ENCODE measurements around the gene NINL.
A peak's percentile ranks its signal among the peaks of the same experiment; 100 is the strongest.

Gene NINL

GRCh38 chr20:25454153-25454900 is 131.0 kb downstream of the NINL start:
- no peak for DNase-seq
- intact Hi-C loops (cut with DNase I): no loop called here

- intact Hi-C loops (cut with DNase I): no loop called here
- DNase-seq: no peak
Observed at GRCh38 chr20:25453035-25453810, 132.1 kb downstream of the NINL start.

- no peak for DNase-seq
Observed at GRCh38 chr20:25452333-25452732, 133.0 kb downstream of the NINL start.

GRCh38 chr20:25447671-25448070 is 137.7 kb downstream of the NINL start:
- DNase-seq: no peak
- intact Hi-C loops (cut with DNase I): loop anchor here (10.0 kb wide), 1 partner anchor 57 kb away; no protein-coding TSS in a partner anchor

More at GRCh38 chr20:25452333-25452732, 133.0 kb downstream of the NINL start:
- intact Hi-C loops (cut with DNase I): no loop called here

- DNase-seq: no peak
- intact Hi-C loops (cut with DNase I): loop anchor here (10.0 kb wide), 1 partner anchor 60 kb away; no protein-coding TSS in a partner anchor
Observed at GRCh38 chr20:25444556-25444955, 140.8 kb downstream of the NINL start.

- no peak for DNase-seq
Observed at GRCh38 chr20:25439328-25439727, 146.0 kb downstream of the NINL start.

DNA sequence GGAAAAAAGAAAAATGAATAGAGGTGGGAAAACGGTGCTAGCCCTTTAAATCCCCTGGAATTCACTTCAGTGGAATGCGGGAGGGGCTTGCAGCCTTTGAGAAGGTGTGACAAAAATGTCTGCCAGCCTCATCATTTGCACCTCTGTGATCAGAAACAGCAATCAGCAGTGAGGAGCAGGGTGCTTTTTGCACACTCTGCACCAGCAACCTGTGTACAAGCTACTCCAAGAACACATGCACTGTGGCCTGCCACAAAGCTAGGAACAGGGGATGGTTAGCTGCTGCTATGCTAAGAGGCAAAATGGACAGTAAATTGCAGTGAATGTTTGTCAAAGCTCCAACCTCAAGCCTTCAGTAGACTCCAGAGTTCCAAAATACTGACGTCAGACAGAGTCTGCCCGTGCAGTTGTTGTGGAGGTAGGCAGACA is 148.2 kb downstream of the NINL start:
- intact Hi-C loops (cut with DNase I): no loop called here
- DNase-seq: no peak

More at GRCh38 chr20:25439328-25439727, 146.0 kb downstream of the NINL start:
- intact Hi-C loops (cut with DNase I): no loop called here

GRCh38 chr20:25424536-25424935 is 160.8 kb downstream of the NINL start:
- intact Hi-C loops (cut with DNase I): no loop called here
- no peak for DNase-seq

DNA sequence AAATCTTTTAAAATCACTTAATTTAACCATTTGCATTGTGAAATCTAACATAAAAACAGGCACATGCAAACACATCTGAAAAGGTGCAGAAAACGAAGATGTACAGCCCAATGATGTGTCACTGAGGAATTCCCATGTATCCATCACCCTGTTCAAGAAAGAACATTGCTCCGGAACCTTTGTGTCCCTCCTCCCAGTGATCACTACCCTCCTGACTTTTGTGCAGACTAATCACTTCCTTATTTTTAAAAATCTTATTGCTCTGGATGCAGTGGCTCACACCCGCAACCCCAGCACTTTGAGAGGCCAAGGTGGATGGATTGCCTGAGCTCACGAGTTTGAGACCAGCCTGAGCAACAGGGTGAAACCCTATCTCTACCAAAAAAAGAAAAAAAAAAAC is 163.3 kb downstream of the NINL start:
- intact Hi-C loops (cut with DNase I): no loop called here
- DNase-seq: no peak

- intact Hi-C loops (cut with DNase I): no loop called here
- no peak for DNase-seq
Observed at GRCh38 chr20:25421102-25421501, 164.2 kb downstream of the NINL start.

GRCh38 chr20:25418776-25419175 is 166.6 kb downstream of the NINL start:
- intact Hi-C loops (cut with DNase I): no loop called here
- DNase-seq: no peak

- DNase-seq: no peak
- intact Hi-C loops (cut with DNase I): loop anchor here (5.0 to 10.0 kb wide), 2 partner anchors 212 to 216 kb away; partner anchors contain the start of genes ENTPD6 and NANP
Observed at GRCh38 chr20:25408890-25409289, 176.4 kb downstream of the NINL start.

DNA sequence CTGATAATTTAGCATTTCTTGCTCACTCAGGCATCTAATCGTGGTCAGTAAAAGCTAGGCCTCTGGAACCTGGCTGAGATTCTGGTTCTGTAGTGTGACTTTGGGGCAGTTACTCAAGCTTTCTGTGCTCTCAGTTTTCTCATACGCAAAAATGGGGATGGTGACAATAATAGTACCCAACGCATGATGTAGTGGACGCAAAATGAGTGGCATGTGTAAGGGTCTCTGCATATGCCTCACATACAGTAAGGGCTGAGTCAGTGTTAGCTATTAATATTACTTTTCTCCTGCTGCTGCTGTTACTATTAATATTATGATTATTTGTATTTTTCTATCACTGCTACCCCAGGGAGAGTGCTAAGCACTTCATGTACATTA is 177.2 kb downstream of the NINL start:
- no peak for DNase-seq
- intact Hi-C loops (cut with DNase I): loop anchor here (5.0 to 10.0 kb wide), 2 partner anchors 211 to 217 kb away; partner anchors contain the start of genes ENTPD6 and NANP

DNA sequence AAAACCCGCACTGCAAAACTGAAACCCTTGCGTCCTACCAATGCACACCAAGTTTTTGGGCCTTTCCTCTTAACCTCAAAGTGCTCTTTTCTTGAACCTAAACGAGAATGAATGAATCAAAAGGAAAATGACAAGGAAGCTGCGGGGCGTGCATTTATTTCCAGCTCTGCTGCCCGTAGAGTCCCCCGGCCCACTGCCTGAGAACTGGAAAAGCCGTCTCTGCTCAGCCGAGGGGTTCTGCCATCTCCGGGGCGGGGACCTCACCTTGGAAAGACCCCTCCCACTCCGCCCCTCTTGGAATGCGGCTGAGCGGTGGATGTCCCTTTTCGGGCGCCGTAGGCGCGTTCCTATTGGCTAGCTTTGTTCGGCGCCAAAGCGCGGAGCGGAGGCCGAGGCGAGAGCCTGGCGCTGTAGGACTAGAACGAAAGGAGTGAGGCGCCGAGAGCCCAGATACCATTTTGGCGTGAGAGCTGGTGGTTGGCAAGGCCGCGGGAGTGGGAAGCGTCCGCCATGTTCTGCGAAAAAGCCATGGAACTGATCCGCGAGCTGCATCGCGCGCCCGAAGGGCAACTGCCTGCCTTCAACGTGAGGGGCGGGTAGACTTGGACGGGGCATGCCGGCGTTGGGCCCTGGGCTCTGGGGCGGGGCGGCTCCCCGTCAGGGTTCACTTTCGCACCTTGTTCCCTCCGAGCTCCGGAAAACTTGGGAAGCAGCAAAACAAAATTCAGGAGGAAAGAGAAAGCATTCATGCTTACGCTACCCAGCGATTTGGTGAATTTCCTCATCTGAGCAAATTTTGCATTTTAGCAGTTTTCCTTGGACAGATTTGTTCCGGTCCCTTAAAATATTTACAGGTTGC is 177.8 kb downstream of the NINL start, which contains the start of gene GINS1:
GINS1 (plus strand) TSS at position 363 of the 859 bp plus-strand sequence; CDS start at position 511, 148 bp downstream.
- intact Hi-C loops (cut with DNase I): loop anchor here (5.0 to 10.0 kb wide), 2 partner anchors 210 to 217 kb away; partner anchors contain the start of genes ENTPD6 and NANP
- DNase-seq: peak; percentile 80 to 98 (median 88)

Measured in posterior cingulate gyrus (tissue), 11 donors.